Osteoblast (primary cell): Measurements from ENCODE around the gene PABPN1L. TPM values are rescaled to one million over a fixed set of nuclear protein-coding genes. Genes with fewer than 3 reads are reported as not detected.

Experiments used
- DNase-seq: peaks from one replicate; pipeline ENCODE4 v3.0.0; 2011; ENCODE audit warnings: low spot score, mixed read lengths; ENCODE audit not compliant: insufficient read length; ENCODE audit errors: missing footprints
- H2AFZ ChIP-seq: 2 replicates; pipeline ENCODE4 v1.6.0; 2011; ENCODE audit warnings: mild to moderate bottlenecking, low read length
- H3K27ac ChIP-seq: 2 replicates; pipeline ENCODE4 v1.5.1; 2011; ENCODE audit warnings: mild to moderate bottlenecking, low read depth, low read length, moderate library complexity
- H3K27me3 ChIP-seq: 2 replicates; pipeline ENCODE4 v1.6.0; 2012; ENCODE audit warnings: mild to moderate bottlenecking, control low read depth, inconsistent platforms, low read length, moderate library complexity; ENCODE audit not compliant: insufficient read depth
- H3K36me3 ChIP-seq: 2 replicates; pipeline ENCODE4 v1.5.1; 2011; ENCODE audit warnings: mild to moderate bottlenecking, low read length, control low read depth, moderate library complexity; ENCODE audit not compliant: insufficient read depth
- H3K4me1 ChIP-seq: 2 replicates; pipeline ENCODE4 v1.5.1; 2011; ENCODE audit warnings: mild to moderate bottlenecking, low read length, control low read depth, moderate library complexity; ENCODE audit not compliant: insufficient read depth
- H3K4me2 ChIP-seq: 2 replicates; pipeline ENCODE4 v1.6.0; 2011; ENCODE audit warnings: mild to moderate bottlenecking, low read length; ENCODE audit not compliant: insufficient read depth
- H3K4me3 ChIP-seq: fragments of 200-600 bp; sonication (generic); 3 replicates; pipeline ENCODE4 v1.5.1; 2012; ENCODE audit warnings: mild to moderate bottlenecking, low read length, inconsistent platforms; ENCODE audit not compliant: insufficient read depth
- H3K79me2 ChIP-seq: 2 replicates; pipeline ENCODE4 v1.6.0; 2012; ENCODE audit warnings: mild to moderate bottlenecking, low read length, control low read depth, inconsistent platforms; ENCODE audit not compliant: insufficient read depth
- H3K9me3 ChIP-seq: 2 replicates; pipeline ENCODE4 v1.5.1; 2011; ENCODE audit warnings: low read depth, low read length, control low read depth
- H4K20me1 ChIP-seq: 2 replicates; pipeline ENCODE4 v1.6.0; 2012; ENCODE audit warnings: mild to moderate bottlenecking, low read length, control low read depth; ENCODE audit not compliant: insufficient read depth
- CTCF ChIP-seq: IDR thresholded peaks from 2 replicates; pipeline ENCODE4 v1.5.1; 2011; ENCODE audit warnings: mild to moderate bottlenecking, low read depth, low read length, moderate library complexity; ENCODE audit errors: extremely low read depth
- total RNA-seq: library from RNA; depleted of rRNA; stranded (reverse); fragments of >200 nt; gene quantifications from 2 replicates; pipeline ENCODE4 v1.2.3, GENCODE V29; 2012

PABPN1L gene
- total RNA-seq, 1 donor: not detected

- Histone ChIP-seq H3K4me2 (no peak overlapping the region), H3K4me3 (no peak overlapping the region), H4K20me1 (no peaks in the 10 kb centered on the region), H3K9me3 (no peaks in the 10 kb centered on the region), H3K27me3 (peaks cover 4% of the 10 kb centered on the region), H3K27ac (no peak overlapping the region), H3K79me2 (no peaks in the 10 kb centered on the region), H2AFZ (no peak overlapping the region), H3K36me3 (no peaks in the 10 kb centered on the region), H3K4me1 (no peaks in the 10 kb centered on the region)
- DNase-seq: no peak
- TF ChIP-seq CTCF: no peak
Measured at GRCh38 chr16:88903267-88903666, 36.8 kb upstream of the PABPN1L start.

GRCh38 chr16:88902744-88903143 is 36.3 kb upstream of the PABPN1L start:
- Histone ChIP-seq H4K20me1 (no peaks in the 10 kb centered on the region), H3K27me3 (peaks cover 8% of the 10 kb centered on the region), H3K4me3 (no peak overlapping the region), H3K27ac (no peak overlapping the region), H3K9me3 (no peaks in the 10 kb centered on the region), H3K4me2 (no peak overlapping the region), H3K36me3 (no peaks in the 10 kb centered on the region), H2AFZ (no peak overlapping the region), H3K79me2 (no peaks in the 10 kb centered on the region), H3K4me1 (no peaks in the 10 kb centered on the region)
- TF ChIP-seq CTCF: no peak
- DNase-seq: no peak

- Histone ChIP-seq H4K20me1 (no peaks in the 10 kb centered on the region), H3K27ac (no peak overlapping the region), H3K9me3 (no peaks in the 10 kb centered on the region), H3K36me3 (no peaks in the 10 kb centered on the region), H3K4me2 (no peak overlapping the region), H3K4me1 (no peaks in the 10 kb centered on the region), H3K79me2 (no peaks in the 10 kb centered on the region), H3K27me3 (peaks cover 8% of the 10 kb centered on the region), H2AFZ (no peak overlapping the region), H3K4me3 (no peak overlapping the region)
- TF ChIP-seq CTCF: no peak
- no peak for DNase-seq
Measured at GRCh38 chr16:88901718-88902337, 35.4 kb upstream of the PABPN1L start.

GRCh38 chr16:88900662-88901052 is 34.2 kb upstream of the PABPN1L start:
- peaks cover 8% of the 10 kb centered on the region for H3K27me3 ChIP-seq
- H3K4me2 ChIP-seq: no peak overlapping the region
- H3K9me3 ChIP-seq: no peaks in the 10 kb centered on the region
- H3K27ac ChIP-seq: no peak overlapping the region
- no peak overlapping the region for H3K4me3 ChIP-seq
- H3K4me1 ChIP-seq: no peaks in the 10 kb centered on the region
- DNase-seq: no peak
- no peak overlapping the region for H2AFZ ChIP-seq
- no peaks in the 10 kb centered on the region for H4K20me1 ChIP-seq
- TF ChIP-seq CTCF: no peak
- no peaks in the 10 kb centered on the region for H3K79me2 ChIP-seq
- H3K36me3 ChIP-seq: no peaks in the 10 kb centered on the region
